Spleen (tissue), 11 donors: Measurements from ENCODE around the gene KCND2. TPM values are rescaled to one million over a fixed set of nuclear protein-coding genes. Genes with fewer than 3 reads are reported as not detected.

ENCODE experiments used
- DNase-seq: peaks from one replicate; pipeline ENCODE4 v3.0.0-alpha.2; 2020
- H3K27ac ChIP-seq, 8 donors: fragments of 200-600 bp; sonication (generic) in 7 of 8; 1 replicate in 4 of 8; 2 replicates in 4 of 8; pipeline versions ENCODE4 v1.5.0 to v1.8.0; 2016 to 2021; ENCODE audit warnings: inconsistent platforms in 4 of 8, mild to moderate bottlenecking in 4 of 8, moderate library complexity in 1 of 8
- H3K27me3 ChIP-seq, 7 donors: fragments of 200-600 bp; sonication (generic) in 6 of 7; replicated peaks in 1 of 7; 1 replicate in 4 of 7; 2 replicates in 3 of 7; pipeline versions ENCODE4 v1.5.0 to v1.8.0; 2016 to 2021; ENCODE audit warnings: inconsistent platforms in 3 of 7, mild to moderate bottlenecking in 1 of 7
- H3K36me3 ChIP-seq, 6 donors: fragments of 200-600 bp; sonication (generic) in 5 of 6; 1 replicate in 4 of 6; 2 replicates in 2 of 6; pipeline versions ENCODE4 v1.5.0 to v1.8.0; 2016 to 2021; ENCODE audit warnings: inconsistent platforms in 2 of 6
- H3K4me1 ChIP-seq, 6 donors: fragments of 200-600 bp; sonication (generic) in 5 of 6; 1 replicate in 3 of 6; 2 replicates in 3 of 6; pipeline versions ENCODE4 v1.5.0 to v1.8.0; 2016 to 2021; ENCODE audit warnings: inconsistent platforms in 3 of 6
- H3K4me3 ChIP-seq, 8 donors: fragments of 200-600 bp; sonication (generic) in 7 of 8; 1 replicate in 4 of 8; 2 replicates in 4 of 8; pipeline versions ENCODE4 v1.5.0 to v1.8.0; 2016 to 2021; ENCODE audit warnings: inconsistent platforms in 4 of 8, mild to moderate bottlenecking in 4 of 8, moderate library complexity in 2 of 8
- H3K9me3 ChIP-seq, 8 donors: fragments of 200-600 bp; sonication (generic) in 7 of 8; 1 replicate in 4 of 8; 2 replicates in 4 of 8; pipeline versions ENCODE4 v1.5.0 to v1.8.0; 2016 to 2021; ENCODE audit warnings: inconsistent platforms in 4 of 8
- CTCF ChIP-seq, 11 experiments: fragments of 200-600 bp in 7 of 11; fragments of 450-650 bp in 4 of 11; sonication (generic) in 4 of 11; IDR thresholded peaks in 8 of 11; conservative IDR thresholded peaks in 3 of 11; 1 replicate in 7 of 11; 2 replicates in 4 of 11; pipeline versions ENCODE4 v1.4.0 to v1.8.0; 2016 to 2021; ENCODE audit warnings: antibody characterized with exemption in 11 of 11, inconsistent platforms in 4 of 11, mild to moderate bottlenecking in 1 of 11
- POLR2A ChIP-seq, 3 donors: fragments of 450-650 bp; IDR thresholded peaks; one replicate each; pipeline ENCODE4 v1.5.1; 2017; ENCODE audit warnings: antibody characterized with exemption in 3 of 3, mild to moderate bottlenecking in 1 of 3
- POLR2AphosphoS5 ChIP-seq, 3 donors: sonication (generic); formaldehyde crosslinking; IDR thresholded peaks; one replicate each; pipeline ENCODE4 v1.5.1; 2017; ENCODE audit warnings: antibody characterized with exemption in 3 of 3
- WGBS, 5 donors: extraction: QIAGEN DNeasy Blood & Tissue Kit in 3 of 5; methylation state at CpG; one replicate each; pipeline versions ENCODE4 v1.1.5 to v1.1.7; 2013 to 2018; 5-methylcytosine and 5-hydroxymethylcytosine counted together
- intact Hi-C: fragments of 100-400 bp; cut with DNase I; formaldehyde crosslinking; loops from one replicate; pipeline ENCODE4 v1.15.0; 2023; ENCODE audit warnings: low total_unique reads
- polyA plus RNA-seq, 3 donors: library from polyadenylated mRNA; stranded (reverse); fragments of 200-250 nt; gene quantifications; one replicate each; pipeline ENCODE4 v1.2.1, GENCODE V29; 2013
- total RNA-seq, 7 donors: library from RNA; depleted of rRNA in 3 of 7; stranded (reverse); fragments of >200 nt in 3 of 7; fragmentation: NEBNext Ultra II Directional in 4 of 7; extraction: Animal tissue kit (Norgen Biotek cat#: 25700) in 4 of 7; gene quantifications; one replicate each; pipeline versions ENCODE4 v1.1.0 to v1.2.1, GENCODE V29; 2016 to 2021
- donor health status: healthy with polysubstance abuse.
- donor health status: DM: no; HTN: no; CAD: no; lungs with moderate emphysema.
- donor health status: DM: no; HTN: no; CAD: no.
- donor health status: Bipolar disorder and iron deficiency.
- donor health status: healthy.
- donor health status: DM: no; HTN: no; CAD: no.
- donor health status: DM: yes; HTN: yes; CAD: no.

KCND2 gene
- total and polyA plus RNA-seq, 10 donors, result 0.02 to 0.80 (median 0.26) TPM; not detected in 1

GRCh38 chr7:120472892-120473291, 199.9 kb downstream of the KCND2 start:
- H3K27ac ChIP-seq, result no peak overlapping the region
- H3K4me1 ChIP-seq, result no peaks in the 10 kb centered on the region
- H3K9me3 ChIP-seq, result no peaks in the 10 kb centered on the region
- no peak for TF ChIP-seq POLR2A (IDR thresholded peaks at IDR 0.05)
- TF ChIP-seq CTCF (IDR thresholded peaks at IDR 0.05 in 8 of 11, conservative IDR thresholded peaks at IDR 0.05 in 3 of 11), result no peak
- TF ChIP-seq POLR2AphosphoS5 (IDR thresholded peaks at IDR 0.05), result no peak
- 88 to 97% (median 95%) methylated on average over 3 of the region's 3 CpGs for WGBS, 5 donors
- H3K27me3 ChIP-seq, result no peaks in the 10 kb centered on the region
- no peaks in the 10 kb centered on the region for H3K36me3 ChIP-seq
- intact Hi-C loops, result no loop called here
- no peak overlapping the region for H3K4me3 ChIP-seq
- no peak for DNase-seq

- DNase-seq, result no peak
- Histone ChIP-seq H3K27me3 (no peaks in the 10 kb centered on the region), H3K4me1 (no peaks in the 10 kb centered on the region), H3K36me3 (no peaks in the 10 kb centered on the region), H3K27ac (no peak overlapping the region), H3K9me3 (no peaks in the 10 kb centered on the region), H3K4me3 (no peak overlapping the region)
- TF ChIP-seq CTCF (IDR thresholded peaks at IDR 0.05 in 8 of 11, conservative IDR thresholded peaks at IDR 0.05 in 3 of 11), result no peak
- TF ChIP-seq POLR2AphosphoS5 (IDR thresholded peaks at IDR 0.05), result no peak
- no peak for TF ChIP-seq POLR2A (IDR thresholded peaks at IDR 0.05)
- intact Hi-C loops, result no loop called here
- WGBS, 5 donors, result 77 to 94% (median 88%) methylated on average over 5 of the region's 5 CpGs
Measured at GRCh38 chr7:120473352-120473751, 200.4 kb downstream of the KCND2 start.

GRCh38 chr7:120475994-120476393, 203.0 kb downstream of the KCND2 start:
- Histone ChIP-seq H3K4me1 (no peaks in the 10 kb centered on the region), H3K9me3 (no peaks in the 10 kb centered on the region), H3K27me3 (no peaks in the 10 kb centered on the region), H3K27ac (no peak overlapping the region), H3K36me3 (no peaks in the 10 kb centered on the region), H3K4me3 (no peak overlapping the region)
- intact Hi-C loops, result no loop called here
- DNase-seq, result no peak
- TF ChIP-seq CTCF (IDR thresholded peaks at IDR 0.05 in 8 of 11, conservative IDR thresholded peaks at IDR 0.05 in 3 of 11), result no peak
- TF ChIP-seq POLR2A (IDR thresholded peaks at IDR 0.05), result no peak
- no peak for TF ChIP-seq POLR2AphosphoS5 (IDR thresholded peaks at IDR 0.05)

GRCh38 chr7:120480472-120480871, 207.5 kb downstream of the KCND2 start:
- Histone ChIP-seq H3K4me3 (no peak overlapping the region), H3K27me3 (no peaks in the 10 kb centered on the region), H3K36me3 (no peaks in the 10 kb centered on the region), H3K27ac (no peak overlapping the region), H3K9me3 (no peaks in the 10 kb centered on the region), H3K4me1 (no peaks in the 10 kb centered on the region)
- TF ChIP-seq POLR2AphosphoS5 (IDR thresholded peaks at IDR 0.05) (no peak), CTCF (IDR thresholded peaks at IDR 0.05 in 8 of 11, conservative IDR thresholded peaks at IDR 0.05 in 3 of 11) (no peak), POLR2A (IDR thresholded peaks at IDR 0.05) (no peak)
- 82 to 85% (median 85%) methylated on average over 2 of the region's 2 CpGs for WGBS, 5 donors
- intact Hi-C loops, result no loop called here
- no peak for DNase-seq
